22Rv1 (cell line): ENCODE measurements around the gene ARHGAP42.

Experiments
- CTCF ChIP-seq: fragments of 450-650 bp; IDR thresholded peaks from 2 replicates; pipeline ENCODE4 v1.5.1; 2017; ENCODE audit warnings: mild to moderate bottlenecking
- ZFX ChIP-seq: fragments of 450-650 bp; IDR thresholded peaks from 2 replicates; pipeline ENCODE4 v1.6.1; 2017; ENCODE audit warnings: antibody characterized with exemption, borderline replicate concordance

- TF ChIP-seq CTCF (no peak), ZFX (no peak)
These were observed 107.4 kb downstream of the ARHGAP42 start for GRCh38 chr11:100794446-100794845.
